Dermis microvascular lymphatic vessel endothelial cell (primary cell): Measurements from ENCODE around the gene BLNK. TPM values are rescaled to one million over a fixed set of nuclear protein-coding genes. Genes with fewer than 3 reads are reported as not detected.
A peak's percentile ranks its signal among the peaks of the same experiment; 100 is the strongest.

Source experiments
- DNase-seq, 2 donors: peaks; one replicate each; pipeline versions ENCODE4 v3.0.0 to v3.0.0-alpha.2; 2010; ENCODE audit warnings: low read depth in 2 of 2
- total RNA-seq: library from RNA; depleted of rRNA; stranded (reverse); fragments of >200 nt; gene quantifications from 2 replicates; pipeline ENCODE4 v1.2.1, GENCODE V29; 2014

Gene BLNK
- total RNA-seq, 1 donor from 2014 or later = not detected

DNA sequence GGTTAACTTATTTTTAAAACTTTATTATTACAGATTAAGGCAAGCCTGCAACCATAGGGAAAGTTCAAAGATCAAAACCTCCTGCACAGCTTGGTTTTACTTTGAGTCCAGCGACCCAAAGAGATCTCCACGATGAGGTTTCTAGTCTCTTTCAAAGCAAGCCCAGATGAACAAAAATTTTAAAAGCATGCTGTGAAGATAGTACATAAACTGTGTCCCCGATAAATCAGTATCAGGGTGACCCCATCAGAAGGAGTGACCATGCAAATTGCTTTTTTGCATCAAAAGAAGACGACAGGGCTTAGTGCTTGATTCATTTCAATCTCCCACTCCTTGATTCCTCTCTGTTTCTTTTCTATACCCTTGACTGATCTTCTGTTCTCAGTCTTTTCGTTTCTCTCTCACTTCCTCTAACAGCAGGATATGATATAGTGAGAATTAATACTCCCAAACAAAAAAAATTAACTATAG lies 16.8 kb upstream of the BLNK start:
- DNase-seq = no peak

DNA sequence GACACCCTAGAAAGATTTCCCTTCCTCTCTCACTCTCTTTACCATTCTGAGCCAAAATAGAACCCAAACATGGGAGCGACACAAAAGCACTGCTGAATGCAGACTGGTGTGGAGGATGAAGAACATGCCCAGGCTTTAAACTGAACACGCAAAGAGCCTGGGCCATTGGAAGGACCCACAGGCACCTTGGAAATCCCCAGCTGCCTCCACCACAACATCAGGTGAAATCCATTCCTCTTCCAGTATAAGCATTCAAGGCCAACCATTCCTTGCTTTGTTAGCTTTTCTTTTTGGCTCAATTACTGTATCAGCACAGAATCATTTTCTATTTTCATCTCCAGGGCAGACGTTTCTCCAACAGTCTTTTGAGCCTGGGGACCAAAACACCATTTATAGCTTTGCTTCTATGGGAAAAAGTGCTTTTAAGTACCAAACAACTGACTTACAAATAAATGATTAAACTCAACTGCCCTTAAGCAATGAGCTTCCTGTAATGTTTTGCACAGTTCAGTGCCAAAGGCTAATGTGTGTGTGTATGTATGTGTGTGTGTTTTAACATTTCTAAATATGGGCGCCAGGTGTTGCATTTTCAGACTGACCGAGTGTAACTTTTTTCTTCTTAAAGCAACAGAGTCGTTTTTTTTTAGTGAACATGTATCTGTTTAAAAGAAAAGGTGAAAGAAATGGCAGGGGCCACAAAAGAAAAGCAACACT lies 16.2 kb upstream of the BLNK start:
- peak in 1 of 2 donors; percentile 3 for DNase-seq

DNA sequence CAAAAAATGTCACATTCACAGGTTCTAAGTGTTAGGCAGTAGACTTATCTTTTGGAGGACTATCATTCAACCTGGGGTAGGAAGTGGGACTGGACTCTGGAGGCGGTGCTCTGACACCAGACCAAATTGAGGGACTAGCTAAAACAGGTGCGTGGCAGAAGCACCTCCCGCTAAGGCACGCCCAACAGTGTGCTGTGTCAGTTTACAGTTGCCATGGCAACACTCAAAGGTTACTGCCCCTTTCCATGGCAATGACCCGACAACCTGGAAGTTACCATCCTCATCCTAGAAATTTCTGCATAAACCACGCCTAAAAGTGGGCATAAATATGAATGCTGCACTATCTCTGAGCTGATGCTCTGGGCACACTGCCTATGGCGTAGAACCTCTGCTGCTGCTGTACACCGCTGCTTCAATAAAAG lies 14.0 kb upstream of the BLNK start:
- DNase-seq = no peak

DNA sequence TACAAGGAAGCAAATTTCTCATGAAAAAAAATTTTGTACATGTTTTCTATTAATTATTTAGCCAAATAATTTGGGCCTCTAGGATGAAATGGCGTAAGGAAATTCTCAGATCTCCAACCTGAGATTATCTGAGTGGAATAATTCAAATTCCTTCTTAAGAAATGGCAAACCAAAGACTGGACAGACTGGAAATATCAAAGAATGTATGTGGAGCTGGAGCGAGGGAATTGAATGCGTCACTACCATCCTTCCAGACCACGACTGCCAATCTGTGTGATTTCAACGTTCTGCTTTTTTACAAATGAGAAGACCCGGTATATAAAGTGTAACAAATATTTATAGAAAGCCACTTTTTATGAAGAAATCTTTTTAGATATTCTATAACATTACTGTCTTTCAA lies 12.4 kb upstream of the BLNK start:
- DNase-seq = no peak

DNA sequence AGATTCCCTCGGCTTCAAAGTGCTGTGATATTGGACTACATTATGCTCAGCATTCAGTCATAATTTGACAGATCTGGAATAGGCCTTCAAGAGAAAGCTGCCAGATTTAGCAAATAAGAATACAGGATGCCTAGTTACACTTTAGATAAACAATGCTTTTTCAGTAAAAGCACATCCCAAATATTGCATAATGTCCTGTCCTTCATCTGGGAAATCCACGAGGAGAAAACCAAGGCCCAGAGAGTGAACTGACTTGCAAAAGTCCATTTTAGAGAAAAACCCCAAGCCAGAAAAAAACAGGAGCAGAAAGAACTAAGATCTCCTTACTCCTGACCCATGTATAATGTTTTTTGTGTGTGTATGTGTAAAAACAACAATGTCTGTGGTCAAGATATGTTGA lies 12.0 kb upstream of the BLNK start:
- DNase-seq = no peak

DNA sequence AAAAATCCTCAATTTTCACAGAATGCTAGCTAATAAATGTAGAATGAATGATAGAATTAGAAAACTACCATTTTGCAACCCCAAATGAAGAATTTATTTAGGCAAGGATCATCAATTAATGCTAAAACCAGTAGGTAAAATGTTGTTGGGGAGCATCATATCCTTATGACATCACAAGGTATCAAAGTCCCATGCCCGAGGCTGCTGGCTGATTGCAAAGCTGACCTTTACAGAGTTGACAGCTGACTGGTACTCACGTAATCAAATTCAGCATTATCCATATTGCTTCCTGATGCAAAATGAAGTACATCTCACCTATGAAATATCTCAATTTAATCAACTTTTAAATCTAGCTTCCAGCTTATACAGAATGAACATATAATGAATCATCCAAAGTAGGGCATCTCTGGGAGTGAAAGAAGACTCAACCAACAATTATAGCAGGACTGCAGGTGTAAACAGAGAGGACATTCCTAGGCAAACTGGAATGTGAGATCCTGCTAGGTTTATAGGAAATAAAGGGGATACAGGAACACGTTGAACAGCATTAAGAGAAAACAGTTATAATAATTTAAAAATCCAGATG lies 10.2 kb upstream of the BLNK start:
- no peak for DNase-seq

DNA sequence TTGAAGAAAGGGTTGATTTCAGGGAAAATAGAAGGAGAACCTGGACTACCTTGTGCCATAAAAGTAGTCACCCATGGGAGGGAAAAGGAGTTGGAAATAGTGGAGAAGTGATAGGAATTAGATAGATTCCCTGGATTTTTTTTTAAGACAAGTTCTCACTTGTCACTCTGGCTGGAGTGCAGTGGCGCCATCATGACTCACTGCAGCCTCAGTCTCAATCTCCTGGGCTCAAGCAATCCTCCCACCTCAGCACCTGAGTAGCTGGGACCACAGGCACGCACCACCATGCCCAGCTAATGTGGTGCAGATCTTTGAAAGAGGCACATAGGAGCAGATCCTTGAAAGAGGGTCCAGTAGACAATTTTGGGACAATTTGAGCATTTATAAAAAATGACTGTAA lies 9.5 kb upstream of the BLNK start:
- DNase-seq = no peak

DNA sequence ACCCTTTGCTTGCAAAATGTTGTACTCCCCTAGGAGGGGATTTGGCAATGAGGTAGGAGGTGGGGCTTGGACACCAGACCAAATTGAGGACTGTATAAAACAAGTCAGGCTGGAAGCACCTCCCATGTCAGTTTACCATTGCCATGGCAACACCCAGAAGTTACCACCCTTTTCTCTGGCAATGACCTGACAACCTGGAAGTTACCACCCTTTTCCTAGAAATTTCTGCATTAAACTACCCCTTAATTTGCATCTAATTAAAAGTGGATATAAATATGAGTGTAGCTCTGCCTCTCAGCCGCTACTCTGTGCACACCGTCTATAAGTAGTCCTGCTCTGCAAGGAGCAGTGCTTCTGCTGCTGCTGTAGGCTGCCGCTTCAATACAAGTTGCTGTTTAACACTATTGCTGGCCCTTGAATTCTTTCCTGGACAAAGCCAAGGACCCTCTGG lies 7.8 kb upstream of the BLNK start:
- no peak for DNase-seq

DNA sequence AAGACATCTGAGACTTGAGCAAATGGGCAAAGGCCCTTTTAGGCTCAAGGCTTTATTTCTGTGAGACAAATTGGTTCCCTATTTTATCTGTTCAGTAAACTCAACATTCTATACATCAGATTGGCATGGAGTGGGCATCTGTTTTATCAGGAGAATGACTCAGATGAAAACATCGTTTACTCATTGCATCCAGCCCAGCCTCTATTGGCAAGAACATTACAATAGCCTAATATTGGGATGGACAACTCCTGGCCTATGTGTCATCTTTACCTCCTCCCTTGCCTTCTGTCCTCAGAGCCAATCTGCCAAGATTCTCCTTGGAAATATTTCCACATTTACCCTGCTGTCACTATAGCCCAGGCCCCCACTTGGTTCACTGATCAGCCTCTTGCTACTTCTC lies 5.5 kb upstream of the BLNK start:
- DNase-seq = no peak

DNA sequence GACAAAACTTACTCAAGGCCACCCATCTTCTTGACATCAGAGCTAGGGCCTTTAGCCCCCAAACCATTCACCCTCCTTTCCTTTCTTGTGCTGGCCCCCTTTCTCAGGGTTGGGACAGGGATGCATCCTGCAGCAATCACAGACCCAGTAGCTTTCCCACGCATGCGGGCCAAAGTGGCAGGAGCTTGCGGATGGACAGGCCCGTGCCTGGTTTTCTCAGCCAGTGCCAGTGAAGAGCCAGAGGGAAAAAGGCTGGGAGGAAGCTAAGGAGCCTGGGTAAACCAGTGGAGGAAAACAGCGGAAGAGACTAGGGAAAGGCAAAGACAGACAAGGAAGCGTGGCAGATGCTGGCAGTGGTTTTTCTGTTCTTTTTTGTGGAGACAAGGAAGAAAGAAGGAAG lies 5.1 kb upstream of the BLNK start:
- no peak for DNase-seq

DNA sequence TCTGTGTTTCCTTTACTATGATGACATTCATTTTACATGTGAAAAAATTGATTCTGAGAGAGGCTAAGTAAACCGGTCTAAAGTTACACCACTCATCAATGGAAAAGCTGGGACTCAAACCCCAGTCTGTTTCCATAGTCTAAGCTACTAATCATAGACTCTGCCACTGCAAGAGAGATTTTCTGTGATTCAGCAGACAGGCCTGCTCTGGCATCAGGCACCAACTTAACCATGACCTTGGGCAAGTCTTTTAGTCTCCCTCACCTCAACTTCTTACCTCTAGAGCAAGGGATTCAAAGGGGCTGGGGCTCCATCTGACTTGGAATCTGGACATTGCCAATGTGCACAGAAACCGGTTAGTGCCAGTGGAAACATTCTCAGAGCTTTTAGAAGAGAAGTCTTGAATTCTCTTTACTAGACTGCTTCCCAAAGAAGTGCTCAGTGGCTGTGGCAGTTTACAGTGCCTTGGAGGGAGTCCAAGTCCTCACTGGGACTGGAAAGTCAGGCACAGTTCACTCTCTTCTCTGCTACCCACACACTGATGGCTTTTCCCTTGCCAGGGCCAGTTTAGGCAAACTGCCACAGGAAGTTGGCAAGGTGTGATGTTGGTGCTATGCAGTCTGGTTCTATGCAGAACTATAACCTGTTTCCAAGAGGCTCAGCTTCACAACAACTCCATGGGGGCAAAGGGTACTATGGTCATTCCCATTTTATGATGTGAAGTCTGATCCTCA lies 4.5 kb upstream of the BLNK start:
- DNase-seq = no peak

DNA sequence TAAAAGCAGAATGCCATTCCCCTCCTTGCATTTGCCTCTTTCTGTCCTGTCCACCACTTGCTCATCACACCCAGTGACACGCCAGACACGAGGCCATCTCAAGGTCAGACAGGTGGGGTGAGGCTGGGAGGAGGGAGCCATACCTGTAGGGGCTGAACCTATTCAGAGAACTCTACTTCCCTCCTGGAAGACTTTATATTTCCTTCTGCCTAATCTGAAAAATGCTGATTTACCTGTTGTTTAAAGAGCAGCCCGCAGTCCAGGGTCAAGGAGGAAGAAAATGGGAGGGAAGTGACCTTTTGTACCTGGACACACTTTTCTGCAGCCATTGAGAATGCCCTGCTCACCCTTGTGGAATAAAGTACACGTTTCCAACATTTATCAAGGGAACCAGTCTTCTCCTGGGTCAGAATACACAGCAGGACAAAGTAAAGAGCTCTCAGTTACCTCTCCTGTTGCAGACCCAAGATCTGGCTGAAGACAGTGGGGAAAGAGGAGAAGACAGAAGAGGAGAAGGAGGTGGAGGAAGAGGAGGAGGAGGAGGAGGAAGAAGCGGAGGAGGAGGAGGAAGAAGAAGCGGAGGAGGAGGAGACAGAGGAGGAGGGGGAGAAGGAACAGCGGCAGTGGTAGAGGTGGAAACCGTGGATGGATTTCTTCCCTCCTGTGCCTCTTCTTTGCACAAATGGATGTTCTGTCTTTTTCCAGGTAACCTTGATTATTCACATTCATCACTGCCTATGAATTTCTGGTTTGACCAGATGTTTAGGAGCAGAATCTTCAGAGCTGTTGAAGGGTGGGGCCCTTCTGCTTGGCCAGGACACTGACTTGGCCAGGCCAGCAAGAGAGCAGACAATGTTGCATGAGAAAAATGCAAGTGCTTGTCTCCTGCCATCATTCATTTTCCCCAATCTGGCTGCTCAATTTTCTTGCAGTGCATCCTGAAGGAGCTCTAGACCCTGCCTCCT lies 1.2 kb upstream of the BLNK start:
- no peak for DNase-seq

DNA sequence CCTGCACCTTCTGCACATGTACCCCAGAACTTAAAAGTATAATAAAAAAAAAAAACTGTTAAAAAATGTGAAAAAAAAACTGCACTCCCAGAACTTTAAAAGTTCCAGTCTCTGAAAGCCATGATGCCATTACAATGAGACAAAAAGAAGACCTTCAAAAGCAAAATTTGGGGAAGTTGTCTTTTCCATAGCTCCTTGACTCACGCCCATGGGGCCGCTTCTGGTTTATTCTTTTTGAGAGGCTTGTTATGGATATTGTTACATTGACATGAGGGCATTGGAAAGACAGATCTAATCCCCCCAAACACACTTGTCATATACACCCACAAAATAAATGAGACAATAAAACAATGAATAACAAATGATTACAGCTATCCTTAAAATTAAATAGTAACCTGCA lies 798 bp downstream of the BLNK start:
- no peak for DNase-seq

DNA sequence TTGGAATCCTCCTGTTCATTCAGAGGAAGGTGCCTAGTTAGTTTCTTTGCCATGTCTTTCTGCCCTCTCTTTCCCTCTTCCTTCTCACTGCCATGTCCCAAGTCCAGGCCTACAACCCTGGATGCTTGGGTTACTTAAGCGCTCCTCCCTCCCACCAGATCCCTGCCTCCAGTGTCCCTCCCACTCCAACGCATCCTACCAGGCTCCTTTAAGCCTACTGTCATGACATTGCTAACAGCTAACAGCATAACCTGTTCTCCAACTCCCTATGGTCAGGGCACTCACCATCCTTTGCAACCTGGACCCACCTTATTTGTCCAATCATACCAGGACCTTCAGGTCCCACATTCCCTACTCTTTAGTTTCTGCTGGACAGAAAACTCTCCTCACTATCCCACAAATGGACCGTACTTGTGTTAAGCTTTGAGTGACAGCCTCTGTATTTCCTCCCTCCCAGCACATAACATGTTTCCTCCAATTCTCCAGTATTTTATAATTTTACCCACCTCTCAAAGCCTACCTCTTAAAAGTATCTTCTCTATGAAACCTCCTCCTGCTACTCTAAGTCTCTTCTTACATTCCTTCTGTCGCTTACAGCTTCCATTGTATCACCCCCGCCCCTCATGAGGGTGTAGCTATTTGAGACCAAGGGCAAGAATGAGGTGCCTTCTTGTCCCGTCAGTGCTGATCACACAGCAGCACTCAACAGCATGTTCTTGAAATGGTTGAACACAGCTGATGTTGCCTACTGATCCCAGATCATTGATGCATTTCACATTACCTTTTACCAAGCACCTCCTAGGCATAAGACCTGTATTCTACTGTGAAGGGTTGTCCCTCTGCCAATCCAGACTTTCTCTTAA lies 1.7 kb downstream of the BLNK start:
- DNase-seq = no peak

DNA sequence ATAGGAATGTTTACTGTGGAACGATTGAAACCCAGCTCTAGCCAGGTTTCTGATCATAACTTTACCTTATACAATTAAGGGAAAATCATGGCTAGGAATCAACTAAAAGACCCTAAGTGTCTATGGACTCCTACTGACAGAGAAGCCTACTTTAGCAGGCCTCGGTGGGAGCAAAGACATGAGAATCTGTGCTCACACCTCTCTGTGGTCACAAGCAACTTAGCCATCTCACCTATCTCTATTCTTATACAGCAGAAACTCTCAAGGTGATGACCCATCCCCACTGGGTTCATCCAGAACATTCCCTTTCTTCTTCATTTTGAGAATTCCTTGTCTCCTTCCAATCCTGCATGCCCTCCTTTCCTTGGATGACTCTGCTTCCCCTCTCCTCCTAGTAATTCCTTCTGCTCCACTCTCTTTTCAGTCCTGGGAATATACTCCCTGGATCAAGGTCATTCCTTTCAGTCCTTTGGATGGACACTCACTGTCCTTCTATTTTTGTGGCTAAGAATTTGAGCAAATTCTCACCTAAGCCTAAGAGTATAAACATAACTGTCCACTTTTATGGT lies 2.9 kb downstream of the BLNK start:
- DNase-seq = no peak

DNA sequence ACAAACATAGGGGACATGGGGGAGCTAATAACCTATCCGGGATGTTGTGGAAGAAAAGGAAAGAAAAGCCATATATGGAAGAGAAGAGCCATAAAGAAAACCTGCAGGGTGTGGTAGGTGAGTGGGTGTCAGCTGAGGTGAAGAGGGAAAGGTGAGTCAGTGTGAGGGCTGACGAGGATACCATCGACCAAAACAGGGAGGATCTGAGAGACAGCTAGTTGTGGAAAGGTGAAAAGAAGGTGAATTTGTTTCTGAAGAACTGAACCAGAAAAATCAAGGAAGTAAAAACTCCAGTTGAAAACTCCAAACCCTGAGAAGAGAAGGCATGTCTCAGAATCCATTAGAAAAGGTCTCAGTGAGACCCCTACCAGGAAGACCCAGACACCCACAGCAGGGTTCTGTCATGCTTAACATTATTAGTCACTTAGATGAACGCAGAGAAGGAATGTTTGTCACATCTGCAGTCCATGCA lies 4.1 kb downstream of the BLNK start:
- DNase-seq = no peak

DNA sequence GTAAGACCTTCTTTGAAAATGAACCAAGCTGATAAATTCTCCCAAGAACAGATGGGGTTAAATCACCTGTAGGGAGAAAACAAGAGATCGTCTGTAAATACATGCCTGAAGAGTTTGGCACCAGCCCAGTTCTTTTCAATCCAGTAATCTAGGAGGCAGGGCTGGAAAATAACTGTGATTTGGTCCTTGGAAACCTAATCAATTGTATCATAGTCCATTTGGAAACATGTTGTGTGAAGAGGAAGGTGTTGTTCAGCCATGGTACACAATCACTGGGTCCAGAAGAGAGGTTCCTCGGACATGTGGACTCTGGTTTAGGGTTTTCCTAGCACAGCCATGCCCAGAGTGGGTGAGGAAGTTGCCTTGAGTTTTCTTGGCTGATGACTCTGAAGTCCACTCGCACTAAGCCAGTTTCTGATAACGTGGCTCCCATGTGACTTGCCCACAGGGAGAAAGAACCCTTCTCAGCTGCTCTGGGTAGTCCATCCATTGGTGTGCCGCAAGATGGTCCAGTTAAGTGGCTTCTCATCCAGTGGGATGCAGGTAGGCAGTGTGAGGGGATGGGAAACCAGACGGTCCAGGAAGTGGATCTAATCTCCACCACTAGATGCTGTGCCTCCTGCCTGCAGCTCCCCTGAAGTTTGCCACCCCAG lies 5.1 kb downstream of the BLNK start:
- DNase-seq = no peak

DNA sequence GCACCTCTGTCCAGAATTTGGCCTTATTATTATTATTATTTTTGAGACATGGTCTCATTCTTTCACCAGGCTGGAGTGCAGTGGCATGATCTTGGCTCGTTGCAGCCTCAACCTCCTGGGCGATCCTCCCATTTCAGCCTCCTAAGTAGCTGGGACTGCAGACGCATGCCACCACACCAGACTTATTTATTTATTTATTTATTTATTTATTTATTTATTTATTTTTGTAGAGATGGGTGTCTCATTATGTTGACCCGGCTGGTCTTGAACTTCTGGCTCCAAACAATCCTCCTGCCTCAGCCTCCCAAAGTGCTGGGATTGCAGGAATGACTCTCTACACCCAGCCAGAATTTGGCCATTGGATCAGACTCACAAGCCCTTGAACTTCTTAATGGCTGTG lies 6.4 kb downstream of the BLNK start:
- DNase-seq = no peak

DNA sequence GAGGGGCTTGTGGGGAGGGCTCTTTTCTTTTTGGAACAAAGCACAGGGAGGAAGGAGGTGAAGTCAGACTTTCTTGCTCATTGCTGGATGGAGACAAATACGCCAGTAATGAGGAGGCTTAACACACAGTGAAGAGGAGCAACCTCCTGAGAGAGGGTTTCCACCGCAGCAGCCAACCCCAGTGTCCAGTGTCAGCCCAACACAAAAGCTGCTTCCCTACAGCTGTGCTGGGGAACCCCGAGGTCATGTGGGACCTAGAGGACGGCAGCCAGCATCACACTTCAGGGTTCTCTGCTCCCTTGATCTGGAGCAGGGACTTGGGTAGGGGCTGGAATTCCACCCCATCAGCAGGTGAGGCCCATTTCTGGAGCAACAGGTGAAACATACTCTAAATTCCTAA lies 7.7 kb downstream of the BLNK start:
- no peak for DNase-seq

DNA sequence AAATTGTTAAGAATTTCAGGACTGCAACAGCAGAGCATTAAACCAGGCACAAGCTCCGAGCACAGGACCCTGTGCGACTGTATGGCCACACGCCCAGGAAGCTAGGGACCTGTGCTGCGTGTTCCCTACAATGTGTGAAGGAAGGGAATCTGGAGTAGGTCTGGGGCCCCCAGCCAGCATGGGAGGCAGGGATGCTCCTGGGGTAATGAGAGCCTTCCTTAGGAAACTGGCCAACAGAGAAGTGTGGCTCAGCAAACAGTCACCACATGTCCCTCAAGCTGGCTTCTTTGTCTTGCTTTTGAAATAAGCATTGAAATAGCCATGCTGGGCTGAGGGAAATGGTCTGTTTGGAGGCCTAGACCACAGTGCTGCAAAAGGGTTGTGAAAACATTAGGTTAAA lies 8.2 kb downstream of the BLNK start:
- no peak for DNase-seq
